Tibial nerve (tissue), 4 donors: Measurements from ENCODE around the gene COL25A1.

Experiments
- EP300 ChIP-seq, 2 donors: sonication (generic); formaldehyde crosslinking; IDR thresholded peaks; one replicate each; pipeline ENCODE4 v1.6.1; 2017; ENCODE audit warnings: antibody characterized with exemption in 2 of 2, mild to moderate bottlenecking in 1 of 2
- POLR2A ChIP-seq, 2 donors: fragments of 450-650 bp; IDR thresholded peaks; one replicate each; pipeline ENCODE4 v1.6.1; 2017; ENCODE audit warnings: antibody characterized with exemption in 2 of 2, mild to moderate bottlenecking in 2 of 2, moderate library complexity in 2 of 2
- TF ChIP-seq, protein P1 (sequence below), 5 experiments: fragments of 200-600 bp in 3 of 5; fragments of 450-650 bp in 2 of 5; sonication (generic) in 3 of 5; IDR thresholded peaks; one replicate each; pipeline ENCODE4 v1.5.1; 2016 to 2019; ENCODE audit warnings: antibody characterized with exemption in 5 of 5, mild to moderate bottlenecking in 3 of 5, moderate library complexity in 2 of 5

DNA sequence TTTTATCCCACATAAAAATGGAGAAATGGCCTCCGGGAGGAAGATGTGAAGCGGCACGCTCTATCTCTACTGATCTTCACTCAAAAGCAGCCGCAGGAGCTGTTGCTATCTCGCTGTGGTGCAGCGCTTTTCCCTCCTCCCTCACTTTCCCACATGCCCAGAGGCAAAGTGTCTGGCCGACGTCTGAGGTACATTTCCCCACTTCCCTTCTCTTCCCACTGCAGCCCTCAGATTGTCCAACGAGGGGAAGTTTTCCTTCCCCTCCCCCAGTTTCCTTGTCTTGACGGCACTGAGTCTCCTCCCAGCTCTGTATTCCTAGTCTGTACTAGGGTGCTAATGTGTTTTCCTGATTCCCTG, 660 bp upstream of the COL25A1 start:
- TF ChIP-seq, protein P1, sequence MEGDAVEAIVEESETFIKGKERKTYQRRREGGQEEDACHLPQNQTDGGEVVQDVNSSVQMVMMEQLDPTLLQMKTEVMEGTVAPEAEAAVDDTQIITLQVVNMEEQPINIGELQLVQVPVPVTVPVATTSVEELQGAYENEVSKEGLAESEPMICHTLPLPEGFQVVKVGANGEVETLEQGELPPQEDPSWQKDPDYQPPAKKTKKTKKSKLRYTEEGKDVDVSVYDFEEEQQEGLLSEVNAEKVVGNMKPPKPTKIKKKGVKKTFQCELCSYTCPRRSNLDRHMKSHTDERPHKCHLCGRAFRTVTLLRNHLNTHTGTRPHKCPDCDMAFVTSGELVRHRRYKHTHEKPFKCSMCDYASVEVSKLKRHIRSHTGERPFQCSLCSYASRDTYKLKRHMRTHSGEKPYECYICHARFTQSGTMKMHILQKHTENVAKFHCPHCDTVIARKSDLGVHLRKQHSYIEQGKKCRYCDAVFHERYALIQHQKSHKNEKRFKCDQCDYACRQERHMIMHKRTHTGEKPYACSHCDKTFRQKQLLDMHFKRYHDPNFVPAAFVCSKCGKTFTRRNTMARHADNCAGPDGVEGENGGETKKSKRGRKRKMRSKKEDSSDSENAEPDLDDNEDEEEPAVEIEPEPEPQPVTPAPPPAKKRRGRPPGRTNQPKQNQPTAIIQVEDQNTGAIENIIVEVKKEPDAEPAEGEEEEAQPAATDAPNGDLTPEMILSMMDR (IDR thresholded peaks at IDR 0.05), result no peak
- TF ChIP-seq POLR2A (IDR thresholded peaks at IDR 0.05), result no peak
- TF ChIP-seq EP300 (IDR thresholded peaks at IDR 0.05), result no peak
